SK-N-SH treated with all-trans-retinoic acid at 6 μM for 48 hours (cell line): ENCODE results near the gene IFNA14.

Experiments used
- ATAC-seq: fragments of 200-7000 bp; cut with Tn5 transposase; 3 replicates; pipeline ENCODE4 v1.9.1; 2020; ENCODE audit warnings: mild to moderate bottlenecking, moderate library complexity
- ARNTL ChIP-seq: fragments of 450-650 bp; formaldehyde crosslinking; IDR thresholded peaks from 2 replicates; pipeline ENCODE4 v1.5.0; 2020; ENCODE audit warnings: low read depth, mild to moderate bottlenecking, moderate library complexity, borderline replicate concordance
- BACH2 ChIP-seq: fragments of 250-450 bp; sonication (Bioruptor Pico); IDR thresholded peaks from 2 replicates; pipeline ENCODE4 v1.9.0; 2021; ENCODE audit warnings: mild to moderate bottlenecking, borderline replicate concordance
- CREB5 ChIP-seq: fragments of 250-450 bp; sonication (Bioruptor Pico); IDR thresholded peaks from 2 replicates; pipeline ENCODE4 v1.5.1; 2020; ENCODE audit warnings: low read depth, mild to moderate bottlenecking, moderate library complexity
- CSDC2 ChIP-seq: fragments of 250-450 bp; sonication (Bioruptor Pico); IDR thresholded peaks from 2 replicates; pipeline ENCODE4 v1.5.0; 2020; ENCODE audit warnings: mild to moderate bottlenecking, moderate library complexity
- ESRRG ChIP-seq: fragments of 250-450 bp; sonication (Bioruptor Pico); IDR thresholded peaks from 2 replicates; pipeline ENCODE4 v1.6.1; 2021; ENCODE audit warnings: mild to moderate bottlenecking
- GLIS3 ChIP-seq: fragments of 250-450 bp; sonication (Bioruptor Pico); IDR thresholded peaks from 2 replicates; pipeline ENCODE4 v1.5.0; 2020; ENCODE audit warnings: mild to moderate bottlenecking, moderate library complexity
- ISL1 ChIP-seq: fragments of 250-450 bp; sonication (Bioruptor Pico); IDR thresholded peaks from 2 replicates; pipeline ENCODE4 v2.1.2; 2022; ENCODE audit warnings: mild to moderate bottlenecking, moderate library complexity
- OSR1 ChIP-seq: fragments of 250-450 bp; sonication (Bioruptor Pico); IDR thresholded peaks from 2 replicates; pipeline ENCODE4 v1.8.0; 2022; ENCODE audit warnings: moderate library complexity, mild to moderate bottlenecking, inconsistent platforms
- PATZ1 ChIP-seq: fragments of 250-450 bp; sonication (Bioruptor Pico); IDR thresholded peaks from 2 replicates; pipeline ENCODE4 v1.8.0; 2020; ENCODE audit warnings: mild to moderate bottlenecking, moderate library complexity, borderline replicate concordance
- POU6F1 ChIP-seq: fragments of 250-450 bp; sonication (Bioruptor Pico); IDR thresholded peaks from 2 replicates; pipeline ENCODE4 v1.8.0; 2021; ENCODE audit warnings: low read depth, mild to moderate bottlenecking, moderate library complexity, borderline replicate concordance
- RARB ChIP-seq: fragments of 250-450 bp; sonication (Bioruptor Pico); IDR thresholded peaks from 2 replicates; pipeline ENCODE4 v1.8.0; 2021; ENCODE audit warnings: mild to moderate bottlenecking, moderate library complexity
- SNAI2 ChIP-seq: fragments of 250-450 bp; sonication (Bioruptor Pico); IDR thresholded peaks from 2 replicates; pipeline ENCODE4 v1.5.0; 2020; ENCODE audit warnings: mild to moderate bottlenecking, moderate library complexity
- TCF4 ChIP-seq: fragments of 250-450 bp; sonication (Bioruptor Pico); IDR thresholded peaks from 2 replicates; pipeline ENCODE4 v1.8.0; 2021; ENCODE audit warnings: mild to moderate bottlenecking, moderate library complexity, borderline replicate concordance
- TOX ChIP-seq: fragments of 250-450 bp; sonication (Bioruptor Pico); IDR thresholded peaks from 2 replicates; pipeline ENCODE4 v1.8.0; 2021; ENCODE audit warnings: mild to moderate bottlenecking, moderate library complexity, borderline replicate concordance
- TSHZ2 ChIP-seq: fragments of 250-450 bp; sonication (Bioruptor Pico); IDR thresholded peaks from 2 replicates; pipeline ENCODE4 v1.5.0; 2020; ENCODE audit warnings: mild to moderate bottlenecking, moderate library complexity
- ZC3H10 ChIP-seq: fragments of 250-450 bp; sonication (Bioruptor Pico); IDR thresholded peaks from 2 replicates; pipeline ENCODE4 v1.5.1; 2021; ENCODE audit warnings: mild to moderate bottlenecking, moderate library complexity
- ZFP3 ChIP-seq: fragments of 250-450 bp; sonication (Bioruptor Pico); IDR thresholded peaks from 2 replicates; pipeline ENCODE4 v1.5.0; 2020; ENCODE audit warnings: mild to moderate bottlenecking, moderate library complexity
- ZFP30 ChIP-seq: fragments of 450-650 bp; formaldehyde crosslinking; IDR thresholded peaks from 2 replicates; pipeline ENCODE4 v1.5.0; 2022; ENCODE audit warnings: mild to moderate bottlenecking, moderate library complexity
- ZNF565 ChIP-seq: fragments of 450-650 bp; formaldehyde crosslinking; conservative IDR thresholded peaks from 2 replicates; pipeline ENCODE4 v1.5.0; 2020; ENCODE audit warnings: low read depth, mild to moderate bottlenecking, moderate library complexity
- ZNF70 ChIP-seq: fragments of 450-650 bp; formaldehyde crosslinking; IDR thresholded peaks from 2 replicates; pipeline ENCODE4 v1.5.0; 2020; ENCODE audit warnings: mild to moderate bottlenecking, moderate library complexity
- ZNF8 ChIP-seq: fragments of 450-650 bp; formaldehyde crosslinking; IDR thresholded peaks from 2 replicates; pipeline ENCODE4 v1.5.0; 2020; ENCODE audit warnings: mild to moderate bottlenecking, moderate library complexity

The IFNA14 gene

GRCh38 chr9:21239911-21240310 is at the start of gene IFNA14:
TSS of gene IFNA14 (minus strand) at chr9:21240005. CDS start at chr9:21239935, 70 bp downstream.
- TF ChIP-seq ZNF565 (CRISPR knock-in tag) (no peak), GLIS3 (CRISPR knock-in tag) (no peak), ESRRG (CRISPR knock-in tag) (no peak), SNAI2 (CRISPR knock-in tag) (no peak), ISL1 (no peak), ARNTL (CRISPR knock-in tag) (no peak), ZNF8 (no peak), TOX (CRISPR knock-in tag) (no peak), ZFP3 (no peak), BACH2 (CRISPR knock-in tag) (no peak), RARB (CRISPR knock-in tag) (no peak), PATZ1 (CRISPR knock-in tag) (no peak), TSHZ2 (CRISPR knock-in tag) (no peak), ZC3H10 (CRISPR knock-in tag) (no peak), CREB5 (CRISPR knock-in tag) (no peak), TCF4 (CRISPR knock-in tag) (no peak), CSDC2 (CRISPR knock-in tag) (no peak)
- ATAC-seq = no peak

- no peak for ATAC-seq
- no peak for TF ChIP-seq ESRRG (CRISPR knock-in tag)
- TF ChIP-seq ZFP30 = no peak
- TF ChIP-seq CREB5 (CRISPR knock-in tag) = no peak
- no peak for TF ChIP-seq OSR1 (CRISPR knock-in tag)
- no peak for TF ChIP-seq ZNF70 (CRISPR knock-in tag)
- TF ChIP-seq ZNF8 = no peak
- TF ChIP-seq TCF4 (CRISPR knock-in tag) = no peak
- TF ChIP-seq BACH2 (CRISPR knock-in tag) = no peak
- no peak for TF ChIP-seq ARNTL (CRISPR knock-in tag)
- no peak for TF ChIP-seq SNAI2 (CRISPR knock-in tag)
- no peak for TF ChIP-seq TSHZ2 (CRISPR knock-in tag)
- TF ChIP-seq CSDC2 (CRISPR knock-in tag) = no peak
- TF ChIP-seq ZC3H10 (CRISPR knock-in tag) = no peak
- no peak for TF ChIP-seq POU6F1 (CRISPR knock-in tag)
- TF ChIP-seq TOX (CRISPR knock-in tag) = no peak
- no peak for TF ChIP-seq ISL1
- no peak for TF ChIP-seq PATZ1 (CRISPR knock-in tag)
- no peak for TF ChIP-seq RARB (CRISPR knock-in tag)
- TF ChIP-seq ZFP3 = no peak
These were observed 47.5 kb upstream of the IFNA14 start for GRCh38 chr9:21287280-21287679.
